OCI-LY7 (cell line): ENCODE data around the gene LRRC31. TPM values are rescaled to one million over a fixed set of nuclear protein-coding genes. Genes with fewer than 3 reads are reported as not detected.

Source experiments
- BruUV-seq: library from RNA; stranded (reverse); fragments of 400-500 nt; replicated peaks from 2 replicates; lab custom pipeline; 2021; lab: Mats Ljungman, UMichigan
- CTCF ChIA-PET: fragments of 300-600 bp; sonication (Branson Sonifier 250); formaldehyde crosslinking; loops from one replicate; lab custom pipeline; 2022; ENCODE audit warnings: antibody characterized with exemption; ENCODE audit not compliant: unreplicated experiment; lab: Charles Lee
- POLR2A ChIA-PET: fragments of 300-600 bp; sonication (Branson Sonifier 250); formaldehyde crosslinking; loops from one replicate; lab custom pipeline; 2022; ENCODE audit warnings: antibody characterized with exemption; lab: Charles Lee
- DNase-seq: peaks from one replicate; pipeline ENCODE4 v3.0.0-alpha.2; 2015; ENCODE audit warnings: low spot score
- H2AFZ ChIP-seq: fragments of 200-600 bp; sonication (generic), shearing (Covaris generic); 2 replicates; pipeline ENCODE4 v1.6.1; 2014; ENCODE audit warnings: mild to moderate bottlenecking, antibody characterized with exemption, low read length, moderate library complexity
- H3K27ac ChIP-seq: fragments of 200-600 bp; sonication (generic); 2 replicates; pipeline ENCODE4 v1.5.1; 2014; ENCODE audit warnings: mixed run types, low read depth, mild to moderate bottlenecking, moderate library complexity, low read length, inconsistent platforms; ENCODE audit not compliant: poor library complexity, severe bottlenecking
- H3K36me3 ChIP-seq: fragments of 200-600 bp; sonication (generic); 2 replicates; pipeline ENCODE4 v1.6.1; 2014; ENCODE audit warnings: mild to moderate bottlenecking, antibody characterized with exemption, low read length, moderate library complexity, mixed read lengths; ENCODE audit not compliant: insufficient read depth
- H3K4me1 ChIP-seq: fragments of 200-600 bp; sonication (generic); 2 replicates; pipeline ENCODE4 v1.5.1; 2014; ENCODE audit warnings: mild to moderate bottlenecking, low read length; ENCODE audit not compliant: insufficient read depth, poor library complexity, severe bottlenecking
- H3K4me2 ChIP-seq: fragments of 200-600 bp; sonication (generic); 2 replicates; pipeline ENCODE4 v1.6.1; 2014; ENCODE audit warnings: mild to moderate bottlenecking, low read length
- H3K4me3 ChIP-seq: fragments of 200-600 bp; sonication (generic); 2 replicates; pipeline ENCODE4 v1.5.1; 2014; ENCODE audit warnings: mild to moderate bottlenecking, low read depth, low read length; ENCODE audit not compliant: poor library complexity, severe bottlenecking
- H3K79me2 ChIP-seq: fragments of 200-600 bp; sonication (generic); 2 replicates; pipeline ENCODE4 v1.6.1; 2016; ENCODE audit warnings: low read depth, mild to moderate bottlenecking, low read length, moderate library complexity, mixed read lengths; ENCODE audit not compliant: insufficient read depth
- H3K9me2 ChIP-seq: fragments of 200-600 bp; sonication (generic); 2 replicates; pipeline ENCODE4 v1.6.1; 2016; ENCODE audit warnings: mild to moderate bottlenecking, low read length, mixed read lengths; ENCODE audit not compliant: insufficient read depth
- H3K9me3 ChIP-seq: fragments of 200-600 bp; sonication (generic); 2 replicates; pipeline ENCODE4 v1.6.1; 2014; ENCODE audit warnings: mild to moderate bottlenecking, mixed run types, low read length, mixed read lengths
- H4K20me1 ChIP-seq: fragments of 200-600 bp; sonication (generic); 2 replicates; pipeline ENCODE4 v1.6.1; 2014; ENCODE audit warnings: mild to moderate bottlenecking, antibody characterized with exemption, low read length, moderate library complexity, mixed read lengths; ENCODE audit not compliant: insufficient read depth
- CTCF ChIP-seq: fragments of 200-600 bp; sonication (generic); conservative IDR thresholded peaks from 2 replicates; pipeline ENCODE4 v1.5.1; 2014; ENCODE audit warnings: mild to moderate bottlenecking, antibody characterized with exemption, low read length, moderate library complexity, mixed read lengths
- EZH2phosphoT487 ChIP-seq: fragments of 200-600 bp; sonication (generic); IDR thresholded peaks from 2 replicates; pipeline ENCODE4 v1.6.1; 2018; ENCODE audit warnings: low read depth, borderline replicate concordance, mild to moderate bottlenecking, mixed run types, antibody characterized with exemption, low read length, moderate library complexity, mixed read lengths
- intact Hi-C: fragments of 100-400 bp; cut with micrococcal nuclease; formaldehyde crosslinking; loops from one replicate; pipeline ENCODE4 v1.10.0; 2022; ENCODE audit not compliant: unreplicated experiment
- total RNA-seq, 2 experiments: library from RNA; depleted of rRNA in 1 of 2; stranded (reverse); fragments of >200 nt in 1 of 2; shearing (Covaris generic) in 1 of 2; gene quantifications; 2 replicates each; pipeline ENCODE4 v1.2.3, GENCODE V29; 2014 to 2022

Gene LRRC31
- total RNA-seq, 2 experiments from 2014 or later = not detected

- H3K9me2 ChIP-seq = no peaks in the 10 kb centered on the region
- H4K20me1 ChIP-seq = no peaks in the 10 kb centered on the region
- H3K4me2 ChIP-seq = peak overlapping the region; percentile 82
- no peak overlapping the region for H3K27ac ChIP-seq
- ChIA-PET CTCF (interaction anchor here (1.0 kb wide), 1 partner anchor 22 kb away, joined by 3 read pairs; no protein-coding TSS in a partner anchor), POLR2A (interaction anchor here (2.1 kb wide), 1 partner anchor 27 kb away, joined by 6 read pairs; no protein-coding TSS in a partner anchor)
- no peaks in the 10 kb centered on the region for H3K79me2 ChIP-seq
- peak overlapping the region; percentile 62 for H3K4me3 ChIP-seq
- H3K36me3 ChIP-seq = no peaks in the 10 kb centered on the region; the same call in 1 of the 2 replicates
- no TSS peak for BruUV-seq
- peak; percentile 84 for TF ChIP-seq CTCF
- TF ChIP-seq EZH2phosphoT487 = no peak
- peak overlapping the region; percentile 98 for H2AFZ ChIP-seq
- intact Hi-C loops = loop anchor here (2.0 kb wide), 2 partner anchors 23 to 49 kb away; partner anchors contain the start of gene TERC
- peak; percentile 91 for DNase-seq
- peaks cover 21% of the 10 kb centered on the region; the same call in 1 of the 2 replicates for H3K9me3 ChIP-seq
- peaks cover 41% of the 10 kb centered on the region for H3K4me1 ChIP-seq
Observed at GRCh38 chr3:169813757-169814517, 55.8 kb downstream of the LRRC31 start.

- TF ChIP-seq CTCF (no peak), EZH2phosphoT487 (no peak)
- BruUV-seq = no TSS peak
- no peaks in the 10 kb centered on the region for H3K9me2 ChIP-seq
- no peaks in the 10 kb centered on the region for H4K20me1 ChIP-seq
- no peaks in the 10 kb centered on the region for H3K79me2 ChIP-seq
- H3K27ac ChIP-seq = peak overlapping the region; percentile 22
- H2AFZ ChIP-seq = peak overlapping the region; percentile 98
- ChIA-PET POLR2A (interaction anchor here (0.8 to 2.9 kb wide), 3 partner anchors 12 to 27 kb away, joined by 4 to 16 read pairs (median 6); no protein-coding TSS in a partner anchor), CTCF (interaction anchor here (1.0 kb wide), 1 partner anchor 23 kb away, joined by 3 read pairs; no protein-coding TSS in a partner anchor)
- intact Hi-C loops = loop anchor here (2.0 kb wide), 2 partner anchors 24 to 48 kb away; partner anchors contain the start of gene TERC
- peak overlapping the region; percentile 82 for H3K4me2 ChIP-seq
- peak overlapping the region; percentile 62 for H3K4me3 ChIP-seq
- no peaks in the 10 kb centered on the region; the same call in 1 of the 2 replicates for H3K36me3 ChIP-seq
- H3K4me1 ChIP-seq = peaks cover 41% of the 10 kb centered on the region
- H3K9me3 ChIP-seq = peaks cover 21% of the 10 kb centered on the region; the same call in 1 of the 2 replicates
- DNase-seq = peak; percentile 10
Observed at GRCh38 chr3:169813278-169813677, 56.5 kb downstream of the LRRC31 start.
